Activated CD8-positive, alpha-beta T cell treated with anti-CD3 and anti-CD28 coated beads for 36 hours (primary cell): ENCODE results near the gene CDC73. TPM values are rescaled to one million over a fixed set of nuclear protein-coding genes. Genes with fewer than 3 reads are reported as not detected.

Source experiments
- ATAC-seq: fragments of 200-7000 bp; cut with Tn5 transposase; one replicate; pipeline ENCODE4 v1.10.0; 2021; ENCODE audit warnings: mild to moderate bottlenecking, moderate library complexity
- CTCF ChIA-PET: fragments of 350-600 bp; sonication (Branson Sonifier 250); formaldehyde crosslinking; loops from one replicate; lab custom pipeline; 2021; ENCODE audit warnings: antibody characterized with exemption; lab: Charles Lee
- POLR2A ChIA-PET: fragments of 350-600 bp; sonication (Branson Sonifier 250); formaldehyde crosslinking; loops from one replicate; lab custom pipeline; 2021; ENCODE audit warnings: antibody characterized with exemption; lab: Charles Lee
- DNase-seq: peaks from one replicate; pipeline ENCODE4 v3.0.0-alpha.2; 2020
- H3K27ac Mint-ChIP-seq: one replicate; pipeline ENCODE4 v1.8.0; 2021; ENCODE audit warnings: mild to moderate bottlenecking, mixed read lengths
- H3K27me3 Mint-ChIP-seq: one replicate; pipeline ENCODE4 v1.8.0; 2021; ENCODE audit warnings: mixed read lengths
- H3K36me3 Mint-ChIP-seq: one replicate; pipeline ENCODE4 v1.8.0; 2021; ENCODE audit warnings: low read depth, mixed read lengths
- H3K4me1 Mint-ChIP-seq: one replicate; pipeline ENCODE4 v1.8.0; 2021; ENCODE audit warnings: low read depth, mixed read lengths
- H3K4me3 Mint-ChIP-seq: one replicate; pipeline ENCODE4 v1.8.0; 2021; ENCODE audit warnings: mild to moderate bottlenecking, moderate library complexity, mixed read lengths
- H3K9me3 Mint-ChIP-seq: one replicate; pipeline ENCODE4 v1.8.0; 2021; ENCODE audit warnings: mixed read lengths
- CTCF ChIP-seq: fragments of 200-600 bp; IDR thresholded peaks from one replicate; pipeline ENCODE4 v1.8.0; 2022; ENCODE audit warnings: antibody characterized with exemption, mild to moderate bottlenecking
- intact Hi-C: fragments of 100-400 bp; cut with micrococcal nuclease; formaldehyde crosslinking; loops from one replicate; pipeline ENCODE4 v1.10.0; 2022
- total RNA-seq, 2 experiments: library from RNA; stranded (reverse); gene quantifications; one replicate each; pipeline ENCODE4 v1.2.3, GENCODE V29; 2021

The CDC73 gene
- total RNA-seq, 2 experiments from 2014 or later: 45.1 to 50.2 TPM

- ChIA-PET CTCF (no interaction called here), POLR2A (no interaction called here)
- no peak overlapping the region for H3K27ac Mint-ChIP-seq
- H3K4me3 Mint-ChIP-seq: no peak overlapping the region
- no peaks in the 10 kb centered on the region for H3K27me3 Mint-ChIP-seq
- TF ChIP-seq CTCF: no peak
- peaks cover 60% of the 10 kb centered on the region for H3K36me3 Mint-ChIP-seq
- H3K9me3 Mint-ChIP-seq: no peaks in the 10 kb centered on the region
- ATAC-seq (no peak), DNase-seq (no peak)
- intact Hi-C loops: no loop called here
- H3K4me1 Mint-ChIP-seq: peaks cover 31% of the 10 kb centered on the region
Measured at GRCh38 chr1:193240609-193241008, 118.8 kb downstream of the CDC73 start.

- ChIA-PET CTCF (no interaction called here), POLR2A (no interaction called here)
- peak overlapping the region; percentile 36 for H3K27ac Mint-ChIP-seq
- peaks cover 61% of the 10 kb centered on the region for H3K36me3 Mint-ChIP-seq
- ATAC-seq (peak; percentile 56), DNase-seq (peak; percentile 37)
- H3K4me3 Mint-ChIP-seq: no peak overlapping the region
- no peaks in the 10 kb centered on the region for H3K27me3 Mint-ChIP-seq
- H3K4me1 Mint-ChIP-seq: peaks cover 31% of the 10 kb centered on the region
- intact Hi-C loops: no loop called here
- no peaks in the 10 kb centered on the region for H3K9me3 Mint-ChIP-seq
- no peak for TF ChIP-seq CTCF
Measured at GRCh38 chr1:193241132-193241827, 119.4 kb downstream of the CDC73 start.

GRCh38 chr1:193242000-193242399 lies 120.2 kb downstream of the CDC73 start:
- Mint-ChIP-seq H3K4me3 (no peak overlapping the region), H3K27ac (no peak overlapping the region), H3K4me1 (peaks cover 31% of the 10 kb centered on the region), H3K27me3 (no peaks in the 10 kb centered on the region), H3K36me3 (peaks cover 63% of the 10 kb centered on the region), H3K9me3 (no peaks in the 10 kb centered on the region)
- ATAC-seq (no peak), DNase-seq (no peak)
- POLR2A ChIA-PET: no interaction called here
- no peak for TF ChIP-seq CTCF
- CTCF ChIA-PET: no interaction called here
- intact Hi-C loops: no loop called here

- Mint-ChIP-seq H3K27ac (no peak overlapping the region), H3K9me3 (peaks cover 4% of the 10 kb centered on the region), H3K36me3 (peaks cover 42% of the 10 kb centered on the region), H3K4me1 (no peaks in the 10 kb centered on the region), H3K4me3 (no peak overlapping the region), H3K27me3 (no peaks in the 10 kb centered on the region)
- TF ChIP-seq CTCF: no peak
- DNase-seq: no peak
- intact Hi-C loops: no loop called here
- ChIA-PET CTCF (no interaction called here), POLR2A (no interaction called here)
- no peak for ATAC-seq
Measured at GRCh38 chr1:193249187-193249586, 127.4 kb downstream of the CDC73 start.

- ATAC-seq (no peak), DNase-seq (no peak)
- Mint-ChIP-seq H3K27me3 (no peaks in the 10 kb centered on the region), H3K9me3 (peaks cover 4% of the 10 kb centered on the region), H3K27ac (no peak overlapping the region), H3K36me3 (peaks cover 22% of the 10 kb centered on the region), H3K4me3 (no peak overlapping the region), H3K4me1 (peaks cover under 1% of the 10 kb centered on the region)
- no peak for TF ChIP-seq CTCF
- POLR2A ChIA-PET: no interaction called here
- intact Hi-C loops: no loop called here
- CTCF ChIA-PET: no interaction called here
Measured at GRCh38 chr1:193251950-193252349, 130.1 kb downstream of the CDC73 start.
